ENCODE data around the gene GSTO1. TPM values are rescaled to one million over a fixed set of nuclear protein-coding genes. Genes with fewer than 3 reads are reported as not detected.
"Not testable (repeated sequence)": the region's sequence is repeated elsewhere in the genome, so short reads cannot be mapped to it uniquely, and the experiment has no call there.

GSTO1 gene
- total RNA-seq, 1 experiment from 2014 or later: 86.4 TPM

DNA sequence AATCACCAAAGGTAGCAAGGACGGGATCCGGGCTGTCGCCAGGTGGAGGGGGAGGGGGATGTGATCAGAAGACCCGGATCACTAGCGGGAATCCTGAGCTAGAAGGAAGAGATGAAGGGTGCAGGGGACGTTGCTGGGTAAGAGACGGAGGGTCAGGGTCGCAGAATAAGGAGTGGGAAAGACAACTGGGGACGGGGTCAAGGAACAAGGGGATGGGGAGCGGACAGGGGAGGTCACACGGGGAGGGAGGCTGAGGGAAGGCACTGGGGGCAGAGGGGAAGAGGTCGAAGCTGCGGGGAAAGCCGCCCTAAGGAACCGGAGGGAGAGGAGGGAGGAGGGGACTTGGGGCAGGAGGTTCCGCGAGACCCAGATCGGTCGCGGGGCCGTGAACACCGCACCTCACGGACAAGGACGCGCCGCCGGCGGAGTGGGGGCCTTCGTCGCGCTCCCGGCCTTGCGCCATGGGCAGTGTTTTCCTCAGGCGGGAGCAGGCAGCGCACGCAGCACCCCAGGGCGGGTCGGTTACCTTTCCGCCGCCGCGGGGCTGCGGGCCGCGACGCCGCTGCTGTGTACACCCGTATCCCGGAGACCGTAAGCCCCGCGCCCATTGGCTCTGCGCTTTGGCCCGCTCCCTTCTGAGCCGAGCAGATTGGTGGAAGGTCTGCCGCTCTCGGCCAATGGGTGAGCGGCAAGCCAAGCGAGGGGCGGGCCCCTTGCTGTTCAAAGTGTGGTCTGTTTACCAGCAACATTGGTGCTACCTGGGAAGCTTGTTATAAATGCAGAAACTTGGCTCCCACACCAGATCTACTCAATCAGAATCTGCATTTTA is 22.7 kb upstream of the GSTO1 start, which contains the start of gene CFAP43:
TSS of gene CFAP43 (minus strand) at position 581 of the 829 bp plus-strand sequence. CDS start at position 463, 118 bp downstream.
- Histone ChIP-seq H3K27me3 (ENCODE audit: low read length) (no peaks in the 10 kb centered on the region), H3K9me2 (replicated peaks; ENCODE audit: insufficient read depth, low read length) (no peaks in the 10 kb centered on the region), H2AFZ (ENCODE audit: low read length) (no peak within 1 kb of the TSS), H3K4me3 (ENCODE audit: low read length) (no peak within 1 kb of the TSS), H3K9ac (ENCODE audit: low read length) (no peak within 1 kb of the TSS), H3K9me3 (ENCODE audit: low read length) (no peaks in the 10 kb centered on the region), H3K27ac (ENCODE audit: low read length) (no peak within 1 kb of the TSS), H3K4me2 (ENCODE audit: low read depth, low read length, poor library complexity, severe bottlenecking) (no peak within 1 kb of the TSS), H3K4me1 (ENCODE audit: low read length) (no peaks in the 10 kb centered on the region), H4K20me1 (ENCODE audit: insufficient read depth, low read depth, low read length) (no peaks in the 10 kb centered on the region), H3K79me2 (ENCODE audit: low read length) (no peaks in the 10 kb centered on the region), H3K36me3 (ENCODE audit: insufficient read depth, low read length) (no peaks in the 10 kb centered on the region)
- no peak for DNase-seq

DNA sequence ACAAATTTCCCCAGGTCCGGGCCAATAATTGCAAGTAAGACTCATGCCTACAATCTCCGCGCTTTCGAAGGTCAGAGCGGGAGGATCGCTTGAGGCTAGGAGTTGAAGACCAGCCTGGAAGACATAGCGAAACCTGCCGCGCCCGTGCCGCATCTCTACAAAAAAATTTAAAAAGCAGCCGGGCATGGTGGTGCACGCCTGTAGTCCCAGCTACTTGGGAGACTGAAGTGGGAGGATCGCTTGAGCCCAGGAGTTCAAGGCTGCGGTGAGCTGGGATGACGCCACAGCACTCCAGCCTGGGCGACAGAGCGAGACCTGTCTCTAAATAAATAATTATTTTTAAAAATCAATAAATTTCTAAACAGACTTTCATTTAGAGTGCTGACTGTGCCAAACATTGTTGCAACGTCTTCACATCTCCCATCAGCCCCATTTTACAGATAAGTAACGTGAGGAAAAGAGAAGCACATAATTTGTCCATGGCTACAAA is 22.0 kb upstream of the GSTO1 start:
- H3K4me1 ChIP-seq (ENCODE audit: low read length): no peaks in the 10 kb centered on the region
- H3K36me3 ChIP-seq (ENCODE audit: insufficient read depth, low read length): no peaks in the 10 kb centered on the region
- no peaks in the 10 kb centered on the region for H4K20me1 ChIP-seq (ENCODE audit: insufficient read depth, low read depth, low read length)
- H3K9me2 ChIP-seq (replicated peaks; ENCODE audit: insufficient read depth, low read length): no peaks in the 10 kb centered on the region
- no peak overlapping the region for H3K27ac ChIP-seq (ENCODE audit: low read length)
- H2AFZ ChIP-seq (ENCODE audit: low read length): no peak overlapping the region
- no peaks in the 10 kb centered on the region for H3K9me3 ChIP-seq (ENCODE audit: low read length)
- no peaks in the 10 kb centered on the region for H3K79me2 ChIP-seq (ENCODE audit: low read length)
- H3K27me3 ChIP-seq (ENCODE audit: low read length): no peaks in the 10 kb centered on the region
- no peak overlapping the region for H3K9ac ChIP-seq (ENCODE audit: low read length)
- no peak for DNase-seq
- no peak overlapping the region for H3K4me2 ChIP-seq (ENCODE audit: low read depth, low read length, poor library complexity, severe bottlenecking)
- no peak overlapping the region for H3K4me3 ChIP-seq (ENCODE audit: low read length)

GRCh38 chr10:104233817-104234216 is 20.9 kb upstream of the GSTO1 start:
- Histone ChIP-seq H3K9me2 (replicated peaks; ENCODE audit: insufficient read depth, low read length) (no peaks in the 10 kb centered on the region), H4K20me1 (ENCODE audit: insufficient read depth, low read depth, low read length) (no peaks in the 10 kb centered on the region), H3K4me3 (ENCODE audit: low read length) (no peak overlapping the region), H3K27ac (ENCODE audit: low read length) (no peak overlapping the region), H2AFZ (ENCODE audit: low read length) (no peak overlapping the region), H3K79me2 (ENCODE audit: low read length) (no peaks in the 10 kb centered on the region), H3K9me3 (ENCODE audit: low read length) (no peaks in the 10 kb centered on the region), H3K4me2 (ENCODE audit: low read depth, low read length, poor library complexity, severe bottlenecking) (no peak overlapping the region), H3K4me1 (ENCODE audit: low read length) (no peaks in the 10 kb centered on the region), H3K9ac (ENCODE audit: low read length) (no peak overlapping the region), H3K27me3 (ENCODE audit: low read length) (no peaks in the 10 kb centered on the region), H3K36me3 (ENCODE audit: insufficient read depth, low read length) (no peaks in the 10 kb centered on the region)
- DNase-seq: no peak

GRCh38 chr10:104234934-104235333 is 19.8 kb upstream of the GSTO1 start:
- no peaks in the 10 kb centered on the region for H3K36me3 ChIP-seq (ENCODE audit: insufficient read depth, low read length)
- no peaks in the 10 kb centered on the region for H4K20me1 ChIP-seq (ENCODE audit: insufficient read depth, low read depth, low read length)
- H2AFZ ChIP-seq (ENCODE audit: low read length): no peak overlapping the region
- no peaks in the 10 kb centered on the region for H3K9me2 ChIP-seq (replicated peaks; ENCODE audit: insufficient read depth, low read length)
- H3K4me2 ChIP-seq (ENCODE audit: low read depth, low read length, poor library complexity, severe bottlenecking): no peak overlapping the region
- H3K9ac ChIP-seq (ENCODE audit: low read length): no peak overlapping the region
- H3K79me2 ChIP-seq (ENCODE audit: low read length): no peaks in the 10 kb centered on the region
- H3K9me3 ChIP-seq (ENCODE audit: low read length): no peaks in the 10 kb centered on the region
- no peaks in the 10 kb centered on the region for H3K4me1 ChIP-seq (ENCODE audit: low read length)
- no peaks in the 10 kb centered on the region for H3K27me3 ChIP-seq (ENCODE audit: low read length)
- no peak for DNase-seq
- H3K4me3 ChIP-seq (ENCODE audit: low read length): no peak overlapping the region
- H3K27ac ChIP-seq (ENCODE audit: low read length): no peak overlapping the region

GRCh38 chr10:104235801-104236200 is 18.9 kb upstream of the GSTO1 start:
- Histone ChIP-seq H3K9me2 (replicated peaks; ENCODE audit: insufficient read depth, low read length) (no peaks in the 10 kb centered on the region), H3K9me3 (ENCODE audit: low read length) (no peaks in the 10 kb centered on the region), H3K4me3 (ENCODE audit: low read length) (no peak overlapping the region), H2AFZ (ENCODE audit: low read length) (no peak overlapping the region), H3K9ac (ENCODE audit: low read length) (no peak overlapping the region), H3K36me3 (ENCODE audit: insufficient read depth, low read length) (no peaks in the 10 kb centered on the region), H3K4me2 (ENCODE audit: low read depth, low read length, poor library complexity, severe bottlenecking) (no peak overlapping the region), H3K4me1 (ENCODE audit: low read length) (no peaks in the 10 kb centered on the region), H3K27ac (ENCODE audit: low read length) (no peak overlapping the region), H4K20me1 (ENCODE audit: insufficient read depth, low read depth, low read length) (no peaks in the 10 kb centered on the region), H3K79me2 (ENCODE audit: low read length) (no peaks in the 10 kb centered on the region), H3K27me3 (ENCODE audit: low read length) (no peaks in the 10 kb centered on the region)
- no peak for DNase-seq

DNA sequence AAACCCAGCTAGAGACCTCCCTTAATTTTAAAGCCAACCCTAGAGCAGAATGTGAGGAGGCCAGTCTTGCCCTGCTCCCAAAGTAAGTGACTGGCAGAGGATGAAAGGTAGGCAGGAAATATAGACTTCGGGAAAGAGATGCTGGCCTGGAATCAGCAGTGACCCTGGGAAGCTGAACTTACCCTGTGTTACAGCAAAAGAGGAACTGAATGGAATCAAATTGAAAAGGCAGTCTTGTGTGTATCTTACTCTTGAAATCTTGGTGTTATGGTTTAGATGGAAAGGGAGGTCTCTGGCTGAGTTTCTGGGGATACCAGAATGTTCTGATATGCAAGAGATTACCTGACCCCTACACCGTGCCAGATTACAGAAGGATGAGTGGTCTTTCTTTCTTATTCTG is 14.6 kb upstream of the GSTO1 start:
- Histone ChIP-seq H4K20me1 (ENCODE audit: insufficient read depth, low read depth, low read length) (no peaks in the 10 kb centered on the region), H3K36me3 (ENCODE audit: insufficient read depth, low read length) (no peaks in the 10 kb centered on the region), H2AFZ (ENCODE audit: low read length) (no peak overlapping the region)

GRCh38 chr10:104242545-104242944 is 12.1 kb upstream of the GSTO1 start:
- H3K27ac ChIP-seq (ENCODE audit: low read length): no peak overlapping the region
- no peaks in the 10 kb centered on the region for H4K20me1 ChIP-seq (ENCODE audit: insufficient read depth, low read depth, low read length)
- no peaks in the 10 kb centered on the region for H3K9me2 ChIP-seq (replicated peaks; ENCODE audit: insufficient read depth, low read length)
- H3K27me3 ChIP-seq (ENCODE audit: low read length): no peaks in the 10 kb centered on the region
- no peak overlapping the region for H3K4me2 ChIP-seq (ENCODE audit: low read depth, low read length, poor library complexity, severe bottlenecking)
- no peak overlapping the region for H3K4me3 ChIP-seq (ENCODE audit: low read length)
- no peaks in the 10 kb centered on the region for H3K36me3 ChIP-seq (ENCODE audit: insufficient read depth, low read length)
- no peak for DNase-seq
- no peaks in the 10 kb centered on the region for H3K9me3 ChIP-seq (ENCODE audit: low read length)
- H2AFZ ChIP-seq (ENCODE audit: low read length): no peak overlapping the region
- no peaks in the 10 kb centered on the region for H3K79me2 ChIP-seq (ENCODE audit: low read length)
- H3K9ac ChIP-seq (ENCODE audit: low read length): no peak overlapping the region
- no peaks in the 10 kb centered on the region for H3K4me1 ChIP-seq (ENCODE audit: low read length)

More for the DNA sequence above, 14.6 kb upstream of the GSTO1 start:
- Histone ChIP-seq H3K27me3 (ENCODE audit: low read length) (no peaks in the 10 kb centered on the region), H3K4me3 (ENCODE audit: low read length) (no peak overlapping the region), H3K4me1 (ENCODE audit: low read length) (no peaks in the 10 kb centered on the region), H3K9me3 (ENCODE audit: low read length) (no peaks in the 10 kb centered on the region), H3K79me2 (ENCODE audit: low read length) (no peaks in the 10 kb centered on the region), H3K9ac (ENCODE audit: low read length) (no peak overlapping the region), H3K4me2 (ENCODE audit: low read depth, low read length, poor library complexity, severe bottlenecking) (no peak overlapping the region), H3K9me2 (replicated peaks; ENCODE audit: insufficient read depth, low read length) (no peaks in the 10 kb centered on the region), H3K27ac (ENCODE audit: low read length) (no peak overlapping the region)
- no peak for DNase-seq

DNA sequence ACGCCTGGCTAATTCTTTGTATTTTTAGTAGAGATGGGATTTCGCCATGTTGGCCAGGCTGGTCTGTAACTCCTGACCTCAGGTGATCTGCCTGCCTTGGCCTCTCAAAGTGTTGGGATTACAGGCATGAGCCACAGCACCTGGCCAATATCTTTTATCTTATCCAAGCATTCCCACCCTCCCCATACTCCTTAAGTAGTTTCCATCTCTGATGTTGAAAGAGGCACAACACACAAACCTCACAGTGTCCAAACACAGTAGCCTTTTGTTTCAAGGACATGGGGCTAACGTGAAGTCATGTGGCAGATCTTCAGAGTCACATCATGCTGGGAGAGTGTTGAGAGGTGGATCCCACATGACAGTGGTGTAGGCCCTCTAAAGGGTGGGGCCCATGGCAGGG is 11.7 kb upstream of the GSTO1 start:
- not testable (repeated sequence) for H3K9me3 ChIP-seq (ENCODE audit: low read length); H4K20me1 ChIP-seq (ENCODE audit: insufficient read depth, low read depth, low read length); H3K27me3 ChIP-seq (ENCODE audit: low read length); H3K27ac ChIP-seq (ENCODE audit: low read length); H3K9ac ChIP-seq (ENCODE audit: low read length); H3K4me3 ChIP-seq (ENCODE audit: low read length); H3K9me2 ChIP-seq (replicated peaks; ENCODE audit: insufficient read depth, low read length); DNase-seq; H3K79me2 ChIP-seq (ENCODE audit: low read length); H2AFZ ChIP-seq (ENCODE audit: low read length); H3K4me1 ChIP-seq (ENCODE audit: low read length); H3K36me3 ChIP-seq (ENCODE audit: insufficient read depth, low read length); H3K4me2 ChIP-seq (ENCODE audit: low read depth, low read length, poor library complexity, severe bottlenecking)

Data from Karpas-422 (cell line).